ENCODE data around the gene CENPP. TPM values are rescaled to one million over a fixed set of nuclear protein-coding genes. Genes with fewer than 3 reads are reported as not detected.

Gene CENPP
- total RNA-seq, 1 experiment from 2014 or later, result 4.2 TPM

DNA sequence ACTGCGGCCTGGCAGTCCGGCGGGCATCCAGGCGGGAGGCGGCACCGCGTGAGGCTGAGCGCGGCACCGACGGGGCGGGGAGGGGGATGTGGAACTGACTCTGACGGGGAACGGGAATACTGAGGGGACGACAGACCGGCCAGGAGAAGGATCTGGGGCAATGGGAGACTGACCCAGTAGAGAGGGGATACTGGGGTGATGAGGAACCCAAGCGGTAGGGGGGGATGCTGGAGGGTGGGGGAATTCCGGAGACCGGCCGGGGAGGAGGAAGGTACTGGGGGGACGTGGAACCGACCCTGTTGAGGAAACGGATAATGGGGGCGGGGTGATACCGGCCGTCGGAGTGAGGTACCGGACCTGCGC lies 343.8 kb downstream of the CENPP start:
- DNase-seq (ENCODE audit: unreplicated experiment), result no peak
- H3K36me3 Mint-ChIP-seq (ENCODE audit: insufficient read depth, unreplicated experiment), result peaks cover 18% of the 10 kb centered on the region
- H3K27ac Mint-ChIP-seq (ENCODE audit: low read depth, unreplicated experiment), result peak overlapping the region; percentile 69
- H3K27me3 Mint-ChIP-seq (ENCODE audit: insufficient read depth, unreplicated experiment), result no peaks in the 10 kb centered on the region
- H3K9me3 Mint-ChIP-seq (ENCODE audit: unreplicated experiment), result no peaks in the 10 kb centered on the region
- ChIA-PET CTCF (no interaction called here), POLR2A (interaction anchor here (0.6 to 4.4 kb wide), 23 partner anchors 10 to 426 kb away, joined by 3 to 68 read pairs (median 5); partner anchors contain the start of genes BICD2, CARD19, CENPP and IARS1)
- H3K4me3 Mint-ChIP-seq (ENCODE audit: unreplicated experiment), result peak overlapping the region; percentile 74
- intact Hi-C loops (cut with micrococcal nuclease), result loop anchor here (1.0 kb wide), 1 partner anchor 8 kb away; no protein-coding TSS in a partner anchor
- no TSS peak for BruUV-seq (replicated peaks)
- TF ChIP-seq CTCF (IDR thresholded peaks at IDR 0.05; ENCODE audit: unreplicated experiment), result no peak
- peaks cover 16% of the 10 kb centered on the region for H3K4me1 Mint-ChIP-seq (ENCODE audit: insufficient read depth, unreplicated experiment)

Small RNA genes lying within 50 kb of the gene (microRNA-seq; reads per million reads assigned to microRNA genes)
- 9.8 reads per million, percentile 47 among the genes with 10 or more reads in this experiment for gene MIR3651
- not detected for gene MIR4670

Other genes with a start within 250 kb of the CENPP start
- gene SPTLC1, start 210.5 kb upstream of the CENPP start, total RNA-seq (2022), result 65.5 and 68.0 TPM in 2 replicates
- gene IARS1, start 32.3 kb upstream of the CENPP start, total RNA-seq (2022), result 390 and 403 TPM in 2 replicates
- 38.7 and 41.8 TPM in 2 replicates for gene NOL8, start 603 bp upstream of the CENPP start, total RNA-seq (2022)
- not detected in 2 replicates for gene OGN, start 78.6 kb downstream of the CENPP start, total RNA-seq (2022)
- gene OMD, start 98.5 kb downstream of the CENPP start, total RNA-seq (2022), result 0.61 and 1.4 TPM in 2 replicates
- gene ASPN, start 156.6 kb downstream of the CENPP start, total RNA-seq (2022), result 0.12 TPM in 1 of 2 replicates, not detected in the other
- 10.2 and 13.5 TPM in 2 replicates for gene ECM2, start 210.0 kb downstream of the CENPP start, total RNA-seq (2022)

All from MCF 10A (cell line).